ENCODE measurements around the gene SLC22A4. TPM values are rescaled to one million over a fixed set of nuclear protein-coding genes. Genes with fewer than 3 reads are reported as not detected.
A peak's percentile ranks its signal among the peaks of the same experiment; 100 is the strongest.

The SLC22A4 gene
- total RNA-seq, 3 donors from 2014 or later = 2.7 to 13.4 (median 3.6) TPM

GRCh38 chr5:132264546-132265335 is 29.5 kb upstream of the SLC22A4 start:
- no peak overlapping the region for H3K4me3 ChIP-seq
- H3K36me3 ChIP-seq (ENCODE audit: low read depth) = no peaks in the 10 kb centered on the region
- ATAC-seq (no peak), DNase-seq (peak in 1 of 3 donors; percentile 10)
- no peaks in the 10 kb centered on the region for H3K9me3 ChIP-seq
- peaks cover 15% of the 10 kb centered on the region for H3K4me1 ChIP-seq (ENCODE audit: low read depth)
- intact Hi-C loops (cut with DNase I, micrococcal nuclease) = no loop called here
- no peak for TF ChIP-seq CTCF (IDR thresholded peaks at IDR 0.05)

GRCh38 chr5:132265336-132266030 is 28.7 kb upstream of the SLC22A4 start:
- intact Hi-C loops (cut with DNase I, micrococcal nuclease) = no loop called here
- Histone ChIP-seq H3K4me3 (no peak overlapping the region), H3K9me3 (no peaks in the 10 kb centered on the region), H3K4me1 (ENCODE audit: low read depth) (peaks cover 15% of the 10 kb centered on the region), H3K36me3 (ENCODE audit: low read depth) (no peaks in the 10 kb centered on the region)
- ATAC-seq (peak; percentile 89), DNase-seq (peak in 2 of 3 donors; percentile 73)
- TF ChIP-seq CTCF (IDR thresholded peaks at IDR 0.05) = no peak

GRCh38 chr5:132266031-132266835 is 28.0 kb upstream of the SLC22A4 start:
- Histone ChIP-seq H3K36me3 (ENCODE audit: low read depth) (no peaks in the 10 kb centered on the region), H3K9me3 (no peaks in the 10 kb centered on the region), H3K4me1 (ENCODE audit: low read depth) (peaks cover 15% of the 10 kb centered on the region), H3K4me3 (no peak overlapping the region)
- ATAC-seq = peak; percentile 17
- DNase-seq = peak in 2 of 3 donors; percentile 27 to 35
- no peak for TF ChIP-seq CTCF (IDR thresholded peaks at IDR 0.05)
- intact Hi-C loops (cut with DNase I, micrococcal nuclease) = no loop called here

GRCh38 chr5:132266836-132267160 is 27.4 kb upstream of the SLC22A4 start:
- TF ChIP-seq CTCF (IDR thresholded peaks at IDR 0.05) = no peak
- DNase-seq (peak in 1 of 3 donors; percentile 1), ATAC-seq (no peak)
- Histone ChIP-seq H3K9me3 (no peaks in the 10 kb centered on the region), H3K36me3 (ENCODE audit: low read depth) (no peaks in the 10 kb centered on the region), H3K4me3 (no peak overlapping the region), H3K4me1 (ENCODE audit: low read depth) (peaks cover 15% of the 10 kb centered on the region)
- intact Hi-C loops (cut with DNase I, micrococcal nuclease) = no loop called here

- H3K36me3 ChIP-seq (ENCODE audit: low read depth) = no peaks in the 10 kb centered on the region
- intact Hi-C loops (cut with DNase I, micrococcal nuclease) = no loop called here
- DNase-seq (peak in 1 of 3 donors; percentile 2), ATAC-seq (no peak)
- no peak for TF ChIP-seq CTCF (IDR thresholded peaks at IDR 0.05)
- H3K9me3 ChIP-seq = no peaks in the 10 kb centered on the region
- peaks cover 15% of the 10 kb centered on the region for H3K4me1 ChIP-seq (ENCODE audit: low read depth)
- no peak overlapping the region for H3K4me3 ChIP-seq
Observed at GRCh38 chr5:132267166-132267739, 26.9 kb upstream of the SLC22A4 start.

Data from mucosa of descending colon (tissue), 3 donors.